ENCODE data around the gene IL18R1.

IL18R1 gene

DNA sequence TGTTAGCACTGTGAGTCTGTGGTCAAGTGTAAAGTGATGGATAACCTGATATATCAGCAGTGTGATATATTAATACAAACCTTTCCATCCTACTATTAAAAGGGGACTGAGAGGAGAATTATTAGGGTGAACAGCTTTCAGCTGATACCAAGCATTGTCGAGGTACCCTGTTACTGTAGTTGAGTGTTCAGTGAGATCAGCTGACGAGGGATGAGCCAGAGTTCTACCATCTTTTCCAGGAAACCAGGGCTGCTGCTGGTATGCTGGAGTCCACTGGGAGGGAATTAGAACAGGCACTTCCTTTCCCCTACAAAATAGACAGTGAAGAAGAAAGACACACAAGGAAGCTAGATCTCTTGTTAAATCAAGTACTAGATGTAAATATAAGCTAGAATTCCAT lies 67.8 kb downstream of the IL18R1 start:
- TF ChIP-seq, protein P1, sequence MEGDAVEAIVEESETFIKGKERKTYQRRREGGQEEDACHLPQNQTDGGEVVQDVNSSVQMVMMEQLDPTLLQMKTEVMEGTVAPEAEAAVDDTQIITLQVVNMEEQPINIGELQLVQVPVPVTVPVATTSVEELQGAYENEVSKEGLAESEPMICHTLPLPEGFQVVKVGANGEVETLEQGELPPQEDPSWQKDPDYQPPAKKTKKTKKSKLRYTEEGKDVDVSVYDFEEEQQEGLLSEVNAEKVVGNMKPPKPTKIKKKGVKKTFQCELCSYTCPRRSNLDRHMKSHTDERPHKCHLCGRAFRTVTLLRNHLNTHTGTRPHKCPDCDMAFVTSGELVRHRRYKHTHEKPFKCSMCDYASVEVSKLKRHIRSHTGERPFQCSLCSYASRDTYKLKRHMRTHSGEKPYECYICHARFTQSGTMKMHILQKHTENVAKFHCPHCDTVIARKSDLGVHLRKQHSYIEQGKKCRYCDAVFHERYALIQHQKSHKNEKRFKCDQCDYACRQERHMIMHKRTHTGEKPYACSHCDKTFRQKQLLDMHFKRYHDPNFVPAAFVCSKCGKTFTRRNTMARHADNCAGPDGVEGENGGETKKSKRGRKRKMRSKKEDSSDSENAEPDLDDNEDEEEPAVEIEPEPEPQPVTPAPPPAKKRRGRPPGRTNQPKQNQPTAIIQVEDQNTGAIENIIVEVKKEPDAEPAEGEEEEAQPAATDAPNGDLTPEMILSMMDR (IDR thresholded peaks at IDR 0.05; ENCODE audit: low read depth, low read length, missing control alignments) = no peak
- DNase-seq (ENCODE audit: low read depth) = no peak
- H3K4me3 ChIP-seq (ENCODE audit: low read depth, low read length) = no peak overlapping the region
- in situ Hi-C loops (cut with HindIII; ENCODE audit: low sequenced_read_pairs) = no loop called here

DNA sequence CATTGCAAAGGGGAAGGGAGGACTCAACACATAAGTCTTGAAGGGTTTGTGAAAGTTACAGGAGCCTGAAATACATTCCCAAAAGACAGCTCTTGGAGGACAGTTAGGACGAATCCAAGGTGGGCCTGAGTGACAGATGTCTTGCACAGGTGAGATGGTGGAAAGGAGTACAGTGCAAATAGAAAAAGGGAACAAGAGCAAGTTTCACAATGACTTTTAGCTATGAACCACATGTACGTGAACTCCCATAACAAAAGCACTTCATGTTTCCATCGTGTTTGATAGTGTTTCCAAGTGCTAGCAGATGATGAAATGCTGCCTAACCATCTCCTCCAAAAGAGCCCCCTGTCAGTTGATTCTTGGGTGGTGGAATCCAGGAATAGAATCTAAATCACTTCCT lies 69.2 kb downstream of the IL18R1 start:
- in situ Hi-C loops (cut with HindIII; ENCODE audit: low sequenced_read_pairs) = no loop called here
- no peak for DNase-seq (ENCODE audit: low read depth)
- TF ChIP-seq, protein P1 (IDR thresholded peaks at IDR 0.05; ENCODE audit: low read depth, low read length, missing control alignments) = no peak
- no peak overlapping the region for H3K4me3 ChIP-seq (ENCODE audit: low read depth, low read length)

DNA sequence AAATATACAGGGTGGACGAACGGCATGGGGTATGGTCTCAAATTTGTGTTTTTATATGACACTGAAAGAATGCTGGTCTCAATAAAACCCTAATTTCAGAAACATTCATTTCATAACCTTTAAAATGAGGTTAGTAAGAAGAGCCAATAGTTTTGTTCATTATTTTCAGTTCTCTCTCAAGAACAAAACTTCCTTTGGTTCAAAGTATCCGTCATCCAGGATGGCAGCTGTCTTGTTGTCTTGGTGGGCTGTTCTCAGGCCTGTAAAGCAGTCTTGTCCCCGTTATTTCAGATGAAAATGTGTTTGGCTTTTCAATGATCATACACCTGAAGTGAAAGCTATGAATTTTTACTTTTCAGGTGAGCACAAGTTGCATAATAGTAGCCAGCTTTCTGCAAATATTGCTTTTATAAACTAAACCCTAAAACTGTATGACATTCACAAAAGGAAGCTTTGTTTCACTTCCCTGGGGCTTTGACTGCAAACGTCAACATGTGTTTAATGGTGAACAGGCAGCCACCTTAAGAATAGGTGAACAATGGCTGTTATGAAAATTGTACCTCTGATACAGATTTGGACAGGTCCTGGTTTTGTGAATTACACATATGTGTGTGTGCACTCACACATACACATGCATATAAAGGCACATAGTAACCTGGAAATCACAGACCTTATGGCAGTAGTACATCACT lies 70.0 kb downstream of the IL18R1 start:
- TF ChIP-seq, protein P1 (IDR thresholded peaks at IDR 0.05; ENCODE audit: low read depth, low read length, missing control alignments) = no peak
- H3K4me3 ChIP-seq (ENCODE audit: low read depth, low read length) = no peak overlapping the region
- DNase-seq (ENCODE audit: low read depth) = no peak
- in situ Hi-C loops (cut with HindIII; ENCODE audit: low sequenced_read_pairs) = no loop called here

DNA sequence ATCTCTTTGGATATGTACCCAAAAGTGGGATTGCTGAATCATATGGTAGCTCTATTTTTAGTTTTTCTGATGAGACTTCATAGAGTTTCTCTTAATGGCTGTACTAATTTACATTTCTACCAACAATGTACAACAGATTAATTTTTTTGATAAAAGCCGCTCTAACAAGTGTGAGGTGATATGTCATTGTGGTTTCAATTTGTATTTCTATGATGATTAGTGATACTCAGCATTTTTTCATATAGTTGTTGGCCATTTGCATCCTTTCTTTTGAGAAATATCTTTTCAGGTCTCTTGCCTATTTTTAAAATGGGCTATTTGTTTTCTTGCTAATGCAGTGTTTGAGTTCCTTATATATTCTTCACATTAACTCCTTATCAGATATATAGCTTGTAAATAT lies 71.7 kb downstream of the IL18R1 start:
- DNase-seq (ENCODE audit: low read depth) = no peak
- TF ChIP-seq, protein P1 (IDR thresholded peaks at IDR 0.05; ENCODE audit: low read depth, low read length, missing control alignments) = no peak
- in situ Hi-C loops (cut with HindIII; ENCODE audit: low sequenced_read_pairs) = no loop called here
- no peak overlapping the region for H3K4me3 ChIP-seq (ENCODE audit: low read depth, low read length)

DNA sequence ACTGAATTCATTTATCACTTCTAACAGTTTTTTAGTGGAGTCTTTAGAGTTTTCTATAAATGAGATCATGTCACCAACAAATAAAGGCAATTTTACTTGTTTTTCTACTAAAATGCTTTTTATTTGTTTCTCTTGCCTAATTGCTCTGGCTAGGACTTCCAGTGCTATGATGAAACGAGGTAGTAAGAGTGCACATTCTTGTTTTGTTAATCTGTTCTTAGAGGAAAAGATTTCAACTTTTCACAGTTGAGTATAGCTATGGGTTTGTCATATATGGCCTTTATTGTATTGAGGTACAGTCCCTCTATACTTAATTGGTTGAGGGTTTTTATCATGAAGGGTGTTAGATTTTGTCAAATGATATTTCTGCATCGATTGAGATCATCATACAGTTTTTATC lies 73.0 kb downstream of the IL18R1 start:
- no peak overlapping the region for H3K4me3 ChIP-seq (ENCODE audit: low read depth, low read length)
- TF ChIP-seq, protein P1 (IDR thresholded peaks at IDR 0.05; ENCODE audit: low read depth, low read length, missing control alignments) = no peak
- no peak for DNase-seq (ENCODE audit: low read depth)
- in situ Hi-C loops (cut with HindIII; ENCODE audit: low sequenced_read_pairs) = no loop called here

DNA sequence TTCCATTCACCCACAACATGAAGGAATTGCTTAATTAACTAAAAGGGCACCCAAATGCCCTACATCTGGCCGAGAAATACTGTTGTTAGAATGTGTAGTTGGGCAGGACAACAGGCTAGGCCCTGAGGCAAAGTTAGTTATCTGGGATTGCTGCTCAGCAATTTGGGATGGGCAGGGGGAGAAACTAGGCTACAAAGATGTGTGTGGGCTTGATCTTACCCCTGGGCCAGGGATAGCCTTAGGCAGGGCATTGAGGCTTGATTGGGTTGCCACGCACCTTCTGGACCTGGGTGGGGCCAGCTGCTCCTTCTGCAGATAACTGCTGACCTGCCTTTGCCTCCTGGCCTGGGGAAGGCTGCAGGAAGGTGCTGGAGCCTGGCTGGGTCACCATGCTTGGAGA lies 76.8 kb downstream of the IL18R1 start:
- in situ Hi-C loops (cut with HindIII; ENCODE audit: low sequenced_read_pairs) = no loop called here
- TF ChIP-seq, protein P1 (IDR thresholded peaks at IDR 0.05; ENCODE audit: low read depth, low read length, missing control alignments) = no peak
- DNase-seq (ENCODE audit: low read depth) = no peak
- no peak overlapping the region for H3K4me3 ChIP-seq (ENCODE audit: low read depth, low read length)
